ENCODE measurements around the gene TSHB. TPM values are rescaled to one million over a fixed set of nuclear protein-coding genes. Genes with fewer than 3 reads are reported as not detected.
"Not testable (repeated sequence)": the region's sequence is repeated elsewhere in the genome, so short reads cannot be mapped to it uniquely, and the experiment has no call there.

Gene TSHB
- total RNA-seq, 4 donors from 2014 or later = not detected

GRCh38 chr1:114997510-114998289 is 31.9 kb upstream of the TSHB start:
- ATAC-seq (no peak), DNase-seq (no peak)
- Histone ChIP-seq H3K9me3 (no peaks in the 10 kb centered on the region), H3K4me3 (no peak overlapping the region), H3K4me1 (no peaks in the 10 kb centered on the region), H3K27me3 (no peaks in the 10 kb centered on the region), H3K36me3 (no peaks in the 10 kb centered on the region), H3K27ac (no peak overlapping the region)
- intact Hi-C loops (cut with DNase I; ENCODE audit: low total_unique reads) (no loop called here), in situ Hi-C loops (cut with MboI; ENCODE audit: low sequenced_read_pairs in 4 of 4) (no loop called here)
- TF ChIP-seq, protein P1, sequence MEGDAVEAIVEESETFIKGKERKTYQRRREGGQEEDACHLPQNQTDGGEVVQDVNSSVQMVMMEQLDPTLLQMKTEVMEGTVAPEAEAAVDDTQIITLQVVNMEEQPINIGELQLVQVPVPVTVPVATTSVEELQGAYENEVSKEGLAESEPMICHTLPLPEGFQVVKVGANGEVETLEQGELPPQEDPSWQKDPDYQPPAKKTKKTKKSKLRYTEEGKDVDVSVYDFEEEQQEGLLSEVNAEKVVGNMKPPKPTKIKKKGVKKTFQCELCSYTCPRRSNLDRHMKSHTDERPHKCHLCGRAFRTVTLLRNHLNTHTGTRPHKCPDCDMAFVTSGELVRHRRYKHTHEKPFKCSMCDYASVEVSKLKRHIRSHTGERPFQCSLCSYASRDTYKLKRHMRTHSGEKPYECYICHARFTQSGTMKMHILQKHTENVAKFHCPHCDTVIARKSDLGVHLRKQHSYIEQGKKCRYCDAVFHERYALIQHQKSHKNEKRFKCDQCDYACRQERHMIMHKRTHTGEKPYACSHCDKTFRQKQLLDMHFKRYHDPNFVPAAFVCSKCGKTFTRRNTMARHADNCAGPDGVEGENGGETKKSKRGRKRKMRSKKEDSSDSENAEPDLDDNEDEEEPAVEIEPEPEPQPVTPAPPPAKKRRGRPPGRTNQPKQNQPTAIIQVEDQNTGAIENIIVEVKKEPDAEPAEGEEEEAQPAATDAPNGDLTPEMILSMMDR (IDR thresholded peaks at IDR 0.05 in 4 of 5, conservative IDR thresholded peaks at IDR 0.05 in 1 of 5) = no peak
- TF ChIP-seq POLR2A (IDR thresholded peaks at IDR 0.05) = no peak

- no peak overlapping the region for H3K27ac ChIP-seq
- DNase-seq = no peak
- intact Hi-C loops (cut with DNase I; ENCODE audit: low total_unique reads) (no loop called here), in situ Hi-C loops (cut with MboI; ENCODE audit: low sequenced_read_pairs in 4 of 4) (no loop called here)
- ATAC-seq = no peak
- TF ChIP-seq, protein P1 (IDR thresholded peaks at IDR 0.05 in 4 of 5, conservative IDR thresholded peaks at IDR 0.05 in 1 of 5) = no peak
- TF ChIP-seq POLR2A (IDR thresholded peaks at IDR 0.05) = no peak
- H3K27me3 ChIP-seq = no peaks in the 10 kb centered on the region
- H3K36me3 ChIP-seq = no peaks in the 10 kb centered on the region
- no peak overlapping the region for H3K4me3 ChIP-seq
- H3K9me3 ChIP-seq = no peaks in the 10 kb centered on the region
- H3K4me1 ChIP-seq = no peaks in the 10 kb centered on the region
Measured at GRCh38 chr1:115006191-115006590, 23.4 kb upstream of the TSHB start.

GRCh38 chr1:115012006-115012405 is 17.6 kb upstream of the TSHB start:
- H3K27me3 ChIP-seq = no peaks in the 10 kb centered on the region
- intact Hi-C loops (cut with DNase I; ENCODE audit: low total_unique reads) = no loop called here
- no peak for DNase-seq
- TF ChIP-seq POLR2A (IDR thresholded peaks at IDR 0.05) = no peak
- TF ChIP-seq, protein P1 (IDR thresholded peaks at IDR 0.05 in 4 of 5, conservative IDR thresholded peaks at IDR 0.05 in 1 of 5) = no peak
- H3K27ac ChIP-seq = no peak overlapping the region
- no peak for ATAC-seq
- H3K4me3 ChIP-seq = no peak overlapping the region
- H3K36me3 ChIP-seq = no peaks in the 10 kb centered on the region
- in situ Hi-C loops (cut with MboI; ENCODE audit: low sequenced_read_pairs in 4 of 4) = no loop called here
- H3K4me1 ChIP-seq = no peaks in the 10 kb centered on the region
- H3K9me3 ChIP-seq = no peaks in the 10 kb centered on the region

GRCh38 chr1:115012434-115012833 is 17.2 kb upstream of the TSHB start:
- H3K27me3 ChIP-seq = no peaks in the 10 kb centered on the region
- intact Hi-C loops (cut with DNase I; ENCODE audit: low total_unique reads) (no loop called here), in situ Hi-C loops (cut with MboI; ENCODE audit: low sequenced_read_pairs in 4 of 4) (no loop called here)
- ATAC-seq (no peak), DNase-seq (no peak)
- no peaks in the 10 kb centered on the region for H3K9me3 ChIP-seq
- H3K4me3 ChIP-seq = no peak overlapping the region
- TF ChIP-seq POLR2A (IDR thresholded peaks at IDR 0.05) = no peak
- TF ChIP-seq, protein P1 (IDR thresholded peaks at IDR 0.05 in 4 of 5, conservative IDR thresholded peaks at IDR 0.05 in 1 of 5) = no peak
- no peaks in the 10 kb centered on the region for H3K4me1 ChIP-seq
- no peak overlapping the region for H3K27ac ChIP-seq
- no peaks in the 10 kb centered on the region for H3K36me3 ChIP-seq

DNA sequence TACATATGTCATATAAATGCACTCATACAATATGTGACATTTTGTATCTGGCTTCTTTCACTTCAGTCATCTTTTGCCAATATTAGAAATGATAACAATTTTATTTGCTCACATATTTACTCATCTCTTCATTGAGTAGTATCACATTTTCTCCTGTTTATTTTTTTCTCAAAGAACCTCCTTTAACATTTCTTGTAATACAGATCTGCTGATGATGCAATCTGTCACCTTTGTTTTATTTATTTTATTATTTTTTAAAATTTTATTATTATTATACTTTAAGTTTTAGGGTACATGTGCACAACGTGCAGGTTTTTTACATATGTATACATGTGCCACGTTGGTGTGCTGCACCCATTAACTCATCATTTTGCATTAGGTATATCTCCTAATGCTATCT is 15.8 kb upstream of the TSHB start:
- no peak for DNase-seq
- in situ Hi-C loops (cut with MboI; ENCODE audit: low sequenced_read_pairs in 4 of 4) = no loop called here
- no peaks in the 10 kb centered on the region for H3K9me3 ChIP-seq

DNA sequence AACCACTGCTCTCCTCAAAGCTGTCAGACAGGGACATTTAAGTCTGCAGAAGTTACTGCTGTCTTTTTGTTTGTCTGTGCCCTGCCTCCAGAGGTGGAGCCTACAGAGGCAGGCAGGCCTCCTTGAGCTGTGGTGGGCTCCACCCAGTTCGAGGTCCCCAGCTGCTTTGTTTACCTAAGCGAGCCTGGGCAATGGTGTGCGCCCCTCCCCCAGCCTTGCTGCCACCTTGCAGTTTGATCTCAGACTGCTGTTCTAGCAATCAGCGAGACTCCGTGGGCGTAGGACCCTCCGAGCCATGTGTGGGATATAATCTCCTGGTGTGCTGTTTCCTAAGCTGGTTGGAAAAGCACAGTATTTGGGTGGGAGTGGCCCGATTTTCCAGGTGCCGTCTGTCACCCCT is 10.1 kb upstream of the TSHB start:
- H3K4me3 ChIP-seq; H3K9me3 ChIP-seq; DNase-seq; H3K27ac ChIP-seq; H3K4me1 ChIP-seq; H3K27me3 ChIP-seq; ATAC-seq; in situ Hi-C loops (cut with MboI; ENCODE audit: low sequenced_read_pairs in 4 of 4); H3K36me3 ChIP-seq; intact Hi-C loops (cut with DNase I; ENCODE audit: low total_unique reads): not testable (repeated sequence)

More for the DNA sequence above, 15.8 kb upstream of the TSHB start:
- no peak overlapping the region for H3K27ac ChIP-seq
- H3K4me3 ChIP-seq = no peak overlapping the region
- no peak for ATAC-seq
- no peaks in the 10 kb centered on the region for H3K27me3 ChIP-seq
- intact Hi-C loops (cut with DNase I; ENCODE audit: low total_unique reads) = no loop called here
- H3K4me1 ChIP-seq = no peaks in the 10 kb centered on the region
- TF ChIP-seq POLR2A (IDR thresholded peaks at IDR 0.05) = no peak
- TF ChIP-seq, protein P1 (IDR thresholded peaks at IDR 0.05 in 4 of 5, conservative IDR thresholded peaks at IDR 0.05 in 1 of 5) = no peak
- no peaks in the 10 kb centered on the region for H3K36me3 ChIP-seq

All from gastrocnemius medialis (tissue), 4 donors.